Ammon's horn (tissue), 1 donor: ENCODE results near the gene DUXA.
"Not testable (repeated sequence)": the region's sequence is repeated elsewhere in the genome, so short reads cannot be mapped to it uniquely, and the experiment has no call there.

Source experiments
- DNase-seq: peaks from one replicate; pipeline ENCODE4 v3.0.0-alpha.2; 2016; ENCODE audit warnings: low spot score

DUXA gene

DNA sequence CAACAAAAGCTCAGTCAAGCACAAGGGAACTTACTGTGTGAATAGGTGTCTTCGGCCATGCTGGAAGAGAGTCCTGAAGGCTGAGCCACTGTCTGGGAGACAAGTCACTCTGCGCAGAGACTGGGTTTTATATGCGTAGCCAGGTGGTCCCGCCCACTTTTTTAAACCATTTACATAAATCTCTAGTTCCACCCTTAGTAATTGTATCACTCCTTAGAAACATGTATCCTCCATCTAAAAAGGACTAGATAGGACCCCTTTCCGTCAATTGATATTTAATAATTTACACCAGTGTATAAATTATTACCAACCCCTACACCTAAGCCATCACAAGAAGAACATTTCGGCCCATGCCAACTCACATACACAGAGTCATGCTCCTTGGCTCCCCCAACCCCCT, at the start of gene DUXA:
Gene DUXA (minus strand): TSS at position 101 of the 400 bp plus-strand sequence. CDS start 42 bp downstream, at position 59.
- DNase-seq: no peak

GRCh38 chr19:57212109-57212508, 44.8 kb upstream of the DUXA start:
- DNase-seq: no peak

DNA sequence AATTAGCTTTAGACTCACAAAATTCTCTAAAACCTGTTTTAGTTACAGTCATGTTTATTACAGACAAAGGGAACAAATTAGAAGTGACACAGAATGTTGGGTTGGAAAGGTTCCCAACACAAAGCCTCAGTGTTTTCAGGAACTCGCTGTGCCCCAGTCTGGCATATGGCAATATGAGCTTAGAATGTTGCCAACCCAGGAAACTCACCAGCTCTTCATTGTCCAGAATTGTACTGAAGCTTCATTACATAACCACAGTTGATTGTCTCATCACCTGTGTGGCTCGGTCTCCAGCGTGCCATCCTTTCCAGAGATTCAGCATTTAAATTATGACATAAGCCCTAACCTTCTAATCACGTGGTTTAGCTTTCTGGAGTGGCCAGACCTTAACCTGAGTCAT, 43.1 kb upstream of the DUXA start:
- peak; percentile 65 for DNase-seq

- no peak for DNase-seq
Observed at GRCh38 chr19:57202160-57202559, 34.9 kb upstream of the DUXA start.

GRCh38 chr19:57197874-57198273, 30.6 kb upstream of the DUXA start:
- DNase-seq: not testable (repeated sequence)

DNA sequence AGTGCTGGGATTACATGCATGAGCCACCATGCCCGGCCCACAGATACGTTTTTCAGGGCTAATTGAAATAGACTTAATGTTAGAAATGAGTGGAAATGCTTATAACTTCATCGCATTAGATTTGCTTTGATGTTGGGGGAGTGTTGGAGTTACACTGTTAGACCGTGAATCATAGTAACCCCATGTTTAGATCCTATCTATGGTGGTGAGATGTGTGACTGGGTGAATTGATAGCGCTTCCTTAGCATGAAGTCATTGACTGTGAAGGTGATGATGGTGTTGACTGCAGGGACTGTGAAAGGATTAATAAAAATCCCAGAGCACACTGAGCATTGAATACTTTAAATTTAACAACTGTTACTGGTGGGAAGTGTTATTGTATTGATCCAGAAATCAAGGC, 25.7 kb upstream of the DUXA start:
- no peak for DNase-seq

DNA sequence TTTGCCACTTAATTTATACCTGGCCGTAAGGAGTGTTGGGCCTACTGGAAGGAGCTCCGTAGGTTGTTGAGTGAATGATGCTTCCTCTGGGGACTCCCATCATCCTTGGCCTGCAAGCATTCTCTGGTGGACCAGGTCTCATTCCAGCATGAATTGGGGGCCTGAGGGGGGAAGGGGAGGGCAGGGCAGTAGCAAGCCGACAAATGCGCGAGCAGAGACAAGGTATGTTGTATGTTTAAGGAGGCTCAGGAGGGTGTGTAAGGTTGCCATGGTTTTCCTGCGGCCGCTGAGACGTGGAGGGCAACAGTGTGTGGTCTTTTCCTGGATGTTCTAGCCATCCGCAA, 24.8 kb upstream of the DUXA start:
- no peak for DNase-seq

DNA sequence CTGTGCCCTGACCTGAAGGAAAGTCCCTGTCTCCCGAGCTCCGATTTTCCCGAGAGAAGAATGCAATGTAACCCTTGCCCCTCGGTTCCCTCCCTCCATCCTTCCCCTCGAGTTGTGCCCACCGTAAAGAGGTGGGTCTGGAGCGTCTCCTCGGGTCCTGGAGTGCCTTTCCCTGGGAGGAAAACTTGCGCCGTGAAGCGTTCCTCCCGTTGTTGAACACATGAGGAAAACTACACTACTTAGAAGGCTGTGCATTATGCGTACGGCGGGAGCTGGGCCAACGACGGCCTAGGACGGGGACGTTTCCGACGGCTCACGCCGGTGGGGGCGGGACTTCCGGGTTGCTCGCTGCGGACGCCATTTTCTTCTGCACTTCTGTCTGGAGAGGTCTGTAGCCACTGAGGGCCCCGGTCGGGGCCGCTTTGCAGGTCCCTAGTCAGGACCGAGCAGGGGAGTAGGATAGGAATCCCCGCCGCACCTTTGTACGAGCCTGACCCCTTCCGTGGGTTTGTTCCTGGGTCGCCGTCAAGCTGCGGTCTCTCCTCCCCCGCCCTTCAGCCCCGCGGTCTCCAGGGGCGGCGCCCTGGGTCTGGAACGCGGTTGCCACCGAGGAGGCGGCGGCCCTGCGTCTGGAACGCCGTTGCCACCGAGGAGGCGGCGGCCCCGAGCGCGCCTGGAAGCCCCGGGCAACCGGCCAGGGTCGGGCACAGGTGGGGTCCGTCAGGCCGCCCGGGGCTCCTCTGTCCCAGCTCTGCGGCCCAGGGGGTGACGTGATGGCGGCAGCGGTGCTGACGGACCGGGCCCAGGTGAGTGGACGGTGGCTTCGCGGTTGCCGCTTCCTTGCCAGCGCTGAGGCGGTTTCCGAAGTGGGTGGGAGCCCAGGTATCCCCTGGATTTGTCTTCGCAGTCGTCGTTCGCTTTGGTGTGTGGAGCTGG, 24.1 kb upstream of the DUXA start, which contains the start of gene ZNF264:
Gene ZNF264 (plus strand): TSS at position 360 of the 936 bp plus-strand sequence. CDS start 414 bp downstream, at position 774.
- peak; percentile 91 for DNase-seq

DNA sequence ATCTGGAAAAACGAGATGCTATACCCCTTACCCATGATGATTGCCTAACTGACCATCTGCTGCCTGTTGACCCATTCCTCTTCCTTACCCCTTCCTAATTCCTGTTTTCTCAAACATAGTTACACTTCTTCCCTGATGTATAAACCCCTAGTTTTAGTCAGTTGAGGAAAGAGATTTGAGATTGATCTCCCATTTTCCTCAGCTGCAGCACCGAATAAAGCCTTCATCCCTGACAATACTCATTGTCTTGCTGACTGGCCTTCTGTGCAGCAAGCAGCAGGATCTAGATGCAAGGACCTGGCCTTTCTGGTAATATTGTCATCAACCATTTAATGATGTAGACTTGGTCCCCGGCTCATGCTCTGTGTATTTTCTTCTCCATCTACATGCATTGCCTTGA, 23.0 kb upstream of the DUXA start:
- DNase-seq: no peak

GRCh38 chr19:57171551-57172081, 4.3 kb upstream of the DUXA start:
- peak; percentile 49 for DNase-seq

- DNase-seq: no peak
Observed at GRCh38 chr19:57165846-57166245, 1.4 kb downstream of the DUXA start.

- no peak for DNase-seq
Observed at GRCh38 chr19:57161985-57162539, 5.2 kb downstream of the DUXA start.

DNA sequence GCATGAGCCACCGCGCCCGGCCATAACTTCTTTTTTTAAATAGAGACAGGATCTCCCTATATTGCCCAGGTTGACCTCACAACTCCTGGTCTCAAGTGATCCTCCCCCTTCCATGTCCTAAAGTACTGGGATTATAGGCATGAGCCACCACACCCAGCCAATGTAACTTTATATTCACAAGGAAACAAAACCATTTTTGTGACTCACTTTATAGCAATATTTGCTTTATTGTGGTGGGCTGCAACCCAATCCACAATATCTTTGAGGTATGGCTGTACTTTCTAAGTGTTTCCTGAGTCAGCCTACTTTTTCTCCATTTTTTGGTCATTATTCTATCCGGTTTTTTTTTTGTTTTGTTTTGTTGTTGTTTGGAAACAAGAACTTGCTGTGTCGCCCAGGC, 14.4 kb downstream of the DUXA start:
- no peak for DNase-seq

GRCh38 chr19:57141699-57142098, 25.6 kb downstream of the DUXA start:
- no peak for DNase-seq

DNA sequence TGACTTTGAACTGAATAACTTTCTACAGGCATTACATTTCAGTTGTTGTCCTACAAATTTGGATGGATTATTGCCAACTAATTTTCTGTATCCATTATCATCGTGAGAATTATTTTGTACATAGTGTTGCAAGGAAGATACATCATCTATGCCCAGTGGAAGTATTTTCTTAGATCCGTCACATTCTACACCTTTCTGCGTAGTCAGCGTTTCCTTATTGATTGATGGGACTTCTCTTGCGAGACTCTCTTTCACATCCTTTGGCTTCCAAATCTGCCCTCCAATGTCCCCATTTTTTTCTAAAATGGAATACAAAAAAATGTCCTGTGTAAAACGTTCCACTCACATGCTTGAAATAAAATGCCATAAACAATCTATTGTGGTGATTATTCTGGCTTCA, 31.5 kb downstream of the DUXA start:
- DNase-seq: no peak

DNA sequence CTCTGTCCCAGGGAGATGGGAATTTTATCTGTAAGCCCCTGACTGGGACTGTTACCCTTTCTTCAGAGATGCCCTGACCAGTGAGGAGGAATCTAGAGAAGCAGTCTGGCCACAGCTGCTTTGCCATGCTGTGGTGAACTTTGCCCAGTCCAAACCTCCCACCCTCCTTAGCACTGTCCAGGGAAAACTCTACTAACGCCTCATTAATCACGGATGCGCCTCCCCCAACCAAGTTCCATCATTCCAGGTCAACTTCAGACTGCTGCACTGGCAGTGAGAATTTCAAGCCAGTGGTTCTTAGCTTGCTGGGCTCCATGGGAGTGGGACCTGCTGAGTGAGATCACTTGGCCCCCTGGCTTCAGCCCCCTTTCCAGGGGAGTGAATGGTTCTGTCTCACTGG, 39.9 kb downstream of the DUXA start:
- DNase-seq: not testable (repeated sequence)

DNA sequence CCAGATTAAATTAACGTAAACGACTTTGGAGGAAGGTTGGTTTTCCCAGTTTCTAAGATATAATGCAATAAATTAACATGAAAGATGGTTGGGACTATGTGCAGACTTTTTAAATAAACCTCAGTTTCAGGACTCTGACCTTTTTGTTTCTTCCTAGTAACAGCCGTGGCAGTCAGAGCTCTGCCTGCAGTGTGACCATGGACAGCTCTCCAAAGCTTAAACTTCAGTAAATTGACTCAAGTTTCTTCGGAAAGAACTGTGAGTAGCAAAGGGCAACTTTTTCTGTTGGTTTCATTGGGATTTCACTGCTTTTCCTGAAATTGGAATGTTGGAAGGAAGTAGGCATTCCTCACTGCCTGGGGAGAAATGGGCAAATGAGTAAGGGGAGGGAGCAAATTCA, 43.4 kb downstream of the DUXA start:
- DNase-seq: no peak

- DNase-seq: no peak
Observed at GRCh38 chr19:57118848-57119247, 48.4 kb downstream of the DUXA start.

DNA sequence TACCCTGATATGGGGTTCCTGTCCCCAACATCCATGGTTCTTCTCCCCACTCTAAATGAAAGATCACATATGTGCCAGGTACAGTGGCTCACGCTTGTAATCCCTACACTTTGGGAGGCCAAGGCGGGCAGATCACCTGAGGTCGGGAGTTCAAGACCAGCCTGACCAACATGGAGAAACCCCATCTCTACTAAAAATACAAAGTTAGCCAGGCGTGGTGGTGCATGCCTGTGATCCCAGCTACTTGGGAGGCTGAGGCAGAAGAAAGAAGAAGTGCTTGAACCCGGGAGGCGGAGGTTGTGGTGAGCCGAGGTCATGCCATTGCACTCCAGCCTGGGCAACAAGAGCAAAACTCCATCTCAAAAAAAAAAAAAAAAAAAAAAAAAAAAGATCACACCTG, 53.8 kb downstream of the DUXA start:
- not testable (repeated sequence) for DNase-seq

GRCh38 chr19:57111329-57111644, 56.0 kb downstream of the DUXA start:
- no peak for DNase-seq

- DNase-seq: no peak
Observed at GRCh38 chr19:57110592-57111328, 56.5 kb downstream of the DUXA start.

DNA sequence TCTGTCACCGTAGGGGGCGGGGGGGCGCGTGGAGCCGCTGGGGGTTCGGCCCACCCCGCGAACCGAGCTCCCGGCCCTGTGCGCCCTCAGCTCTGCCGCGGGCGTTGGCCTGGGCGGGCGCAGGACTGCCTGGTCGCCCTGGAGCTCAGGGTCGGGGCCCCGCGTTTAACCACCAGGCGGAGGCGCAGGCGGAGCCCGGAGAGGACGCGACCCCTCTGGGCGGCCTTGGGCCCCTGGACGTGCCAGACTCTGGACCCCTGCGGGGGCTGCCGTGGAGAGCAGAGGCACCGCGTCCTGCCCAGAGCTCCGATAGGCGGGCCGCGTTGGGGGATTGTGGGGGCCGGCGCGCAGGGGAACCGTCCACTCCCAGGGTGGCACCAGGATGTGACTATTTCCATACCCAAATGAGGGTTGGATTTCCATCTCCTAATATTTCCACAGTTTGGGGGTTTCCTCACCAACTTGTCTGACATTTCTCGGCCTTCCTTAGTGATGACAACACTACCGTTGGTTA, 60.5 kb downstream of the DUXA start:
- no peak for DNase-seq
